Gastrocnemius medialis (tissue), 4 donors: ENCODE results near the gene TSC22D3.

Experiments
- CTCF ChIP-seq, 5 experiments: fragments of 450-650 bp in 3 of 5; fragments of 200-600 bp in 2 of 5; sonication (generic) in 2 of 5; IDR thresholded peaks in 4 of 5; conservative IDR thresholded peaks in 1 of 5; 1 replicate in 4 of 5; 2 replicates in 1 of 5; pipeline ENCODE4 v1.5.1; 2016 to 2019; ENCODE audit warnings: antibody characterized with exemption in 5 of 5, mild to moderate bottlenecking in 3 of 5, moderate library complexity in 3 of 5
- POLR2A ChIP-seq, 2 donors: fragments of 450-650 bp; IDR thresholded peaks; one replicate each; pipeline ENCODE4 v1.6.1; 2017; ENCODE audit warnings: antibody characterized with exemption in 2 of 2, mild to moderate bottlenecking in 2 of 2, moderate library complexity in 2 of 2

- TF ChIP-seq CTCF (IDR thresholded peaks at IDR 0.05 in 4 of 5, conservative IDR thresholded peaks at IDR 0.05 in 1 of 5) (no peak), POLR2A (IDR thresholded peaks at IDR 0.05) (no peak)
These were observed 59.4 kb downstream of the TSC22D3 start for GRCh38 chrX:107716118-107716684.
